Lower lobe of right lung (tissue), 2 donors: ENCODE results near the gene HDAC4. TPM values are rescaled to one million over a fixed set of nuclear protein-coding genes. Genes with fewer than 3 reads are reported as not detected.

Source experiments
- ATAC-seq, 2 donors: fragments of 200-7000 bp; cut with Tn5 transposase; one replicate each; pipeline ENCODE4 v1.9.1; 2020 to 2022; ENCODE audit warnings: mild to moderate bottlenecking in 2 of 2, moderate library complexity in 2 of 2
- DNase-seq: peaks from one replicate; pipeline ENCODE4 v3.0.0-alpha.2; 2020
- H3K27ac ChIP-seq: fragments of 200-600 bp; one replicate; pipeline ENCODE4 v1.8.0; 2022
- H3K27me3 ChIP-seq: fragments of 200-600 bp; one replicate; pipeline ENCODE4 v1.8.0; 2022; ENCODE audit warnings: low read depth
- H3K36me3 ChIP-seq: fragments of 200-600 bp; one replicate; pipeline ENCODE4 v1.8.0; 2022; ENCODE audit warnings: mild to moderate bottlenecking
- H3K4me1 ChIP-seq: fragments of 200-600 bp; one replicate; pipeline ENCODE4 v1.8.0; 2022
- H3K4me3 ChIP-seq: fragments of 200-600 bp; one replicate; pipeline ENCODE4 v1.8.0; 2022; ENCODE audit warnings: mild to moderate bottlenecking
- H3K9me3 ChIP-seq: fragments of 200-600 bp; one replicate; pipeline ENCODE4 v1.8.0; 2022
- CTCF ChIP-seq: fragments of 200-600 bp; IDR thresholded peaks from one replicate; pipeline ENCODE4 v1.8.0; 2022; ENCODE audit warnings: antibody characterized with exemption, mild to moderate bottlenecking
- intact Hi-C: fragments of 100-400 bp; cut with DNase I; formaldehyde crosslinking; loops from one replicate; pipeline ENCODE4 v1.11.0; 2022
- total RNA-seq: library from RNA; stranded (reverse); fragmentation: NEBNext Ultra II Directional; extraction: Animal tissue kit (Norgen Biotek cat#: 25700); gene quantifications from one replicate; pipeline ENCODE4 v1.2.1, GENCODE V29; 2021
- donor health status: DM: no; HTN: yes; CAD: no; lungs with severe emphysema.

The HDAC4 gene
- total RNA-seq, 1 donor from 2014 or later = 44.9 TPM

DNA sequence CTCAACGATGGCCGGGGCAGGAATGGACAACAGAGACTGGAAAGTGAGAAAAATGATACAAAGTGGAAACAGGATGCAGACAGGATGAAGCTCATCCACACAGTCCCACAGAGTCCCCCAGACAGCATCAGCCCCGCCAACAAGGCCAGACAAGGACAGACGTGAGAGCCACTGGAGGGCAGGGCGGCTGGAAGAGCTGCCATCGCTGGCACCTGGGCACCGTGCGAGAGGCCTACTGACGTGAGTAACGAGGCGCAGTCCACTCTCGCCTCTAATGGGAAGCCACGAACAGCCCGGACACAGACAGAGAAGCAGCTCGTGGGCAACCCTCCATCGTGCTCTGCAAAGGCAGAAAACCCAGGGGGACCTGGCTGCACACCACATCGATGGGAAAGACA lies 17.1 kb downstream of the HDAC4 start:
- Histone ChIP-seq H3K27ac (no peak overlapping the region), H3K4me3 (no peak overlapping the region), H3K36me3 (peaks cover 10% of the 10 kb centered on the region), H3K27me3 (no peaks in the 10 kb centered on the region), H3K9me3 (no peaks in the 10 kb centered on the region), H3K4me1 (peaks cover 19% of the 10 kb centered on the region)
- ATAC-seq = no peak
- intact Hi-C loops = no loop called here
- TF ChIP-seq CTCF = no peak
- peak; percentile 20 for DNase-seq

- peak; percentile 29 for DNase-seq
- H3K4me3 ChIP-seq = no peak overlapping the region
- no peak for ATAC-seq
- H3K4me1 ChIP-seq = peaks cover 19% of the 10 kb centered on the region
- peaks cover 8% of the 10 kb centered on the region for H3K36me3 ChIP-seq
- H3K27ac ChIP-seq = no peak overlapping the region
- no peak for TF ChIP-seq CTCF
- intact Hi-C loops = no loop called here
- no peaks in the 10 kb centered on the region for H3K27me3 ChIP-seq
- H3K9me3 ChIP-seq = no peaks in the 10 kb centered on the region
These were observed 17.6 kb downstream of the HDAC4 start for GRCh38 chr2:239383036-239383758.

- intact Hi-C loops = no loop called here
- Histone ChIP-seq H3K9me3 (no peaks in the 10 kb centered on the region), H3K4me1 (peaks cover 19% of the 10 kb centered on the region), H3K27me3 (no peaks in the 10 kb centered on the region), H3K4me3 (no peak overlapping the region), H3K36me3 (peaks cover 12% of the 10 kb centered on the region), H3K27ac (no peak overlapping the region)
- TF ChIP-seq CTCF = no peak
- DNase-seq (peak; percentile 15), ATAC-seq (no peak)
These were observed 18.4 kb downstream of the HDAC4 start for GRCh38 chr2:239382384-239382880.

DNA sequence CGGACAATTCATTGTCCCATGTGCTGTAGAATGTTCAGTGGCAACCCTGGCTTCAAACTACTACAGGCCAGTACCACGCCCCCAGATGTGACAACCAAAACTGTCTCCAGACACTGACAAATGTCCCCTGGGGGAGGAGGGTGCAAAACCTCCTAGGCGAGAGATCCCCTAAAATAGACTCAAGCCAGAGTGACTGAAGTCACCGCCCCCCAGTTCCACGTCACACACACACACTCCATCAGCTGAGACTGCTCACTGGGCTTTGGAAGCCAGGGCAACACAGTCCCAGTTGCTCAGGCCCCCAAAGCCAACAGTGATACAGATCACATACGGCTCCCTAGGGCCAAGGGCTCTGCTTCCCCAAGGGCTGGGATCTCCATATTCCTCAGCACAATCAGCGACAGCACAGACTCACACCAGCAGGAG lies 19.1 kb downstream of the HDAC4 start:
- TF ChIP-seq CTCF = no peak
- H3K9me3 ChIP-seq = no peaks in the 10 kb centered on the region
- no peak overlapping the region for H3K27ac ChIP-seq
- no peak overlapping the region for H3K4me3 ChIP-seq
- DNase-seq (peak; percentile 14), ATAC-seq (no peak)
- H3K4me1 ChIP-seq = peaks cover 19% of the 10 kb centered on the region
- no peaks in the 10 kb centered on the region for H3K27me3 ChIP-seq
- intact Hi-C loops = no loop called here
- H3K36me3 ChIP-seq = peaks cover 13% of the 10 kb centered on the region

DNA sequence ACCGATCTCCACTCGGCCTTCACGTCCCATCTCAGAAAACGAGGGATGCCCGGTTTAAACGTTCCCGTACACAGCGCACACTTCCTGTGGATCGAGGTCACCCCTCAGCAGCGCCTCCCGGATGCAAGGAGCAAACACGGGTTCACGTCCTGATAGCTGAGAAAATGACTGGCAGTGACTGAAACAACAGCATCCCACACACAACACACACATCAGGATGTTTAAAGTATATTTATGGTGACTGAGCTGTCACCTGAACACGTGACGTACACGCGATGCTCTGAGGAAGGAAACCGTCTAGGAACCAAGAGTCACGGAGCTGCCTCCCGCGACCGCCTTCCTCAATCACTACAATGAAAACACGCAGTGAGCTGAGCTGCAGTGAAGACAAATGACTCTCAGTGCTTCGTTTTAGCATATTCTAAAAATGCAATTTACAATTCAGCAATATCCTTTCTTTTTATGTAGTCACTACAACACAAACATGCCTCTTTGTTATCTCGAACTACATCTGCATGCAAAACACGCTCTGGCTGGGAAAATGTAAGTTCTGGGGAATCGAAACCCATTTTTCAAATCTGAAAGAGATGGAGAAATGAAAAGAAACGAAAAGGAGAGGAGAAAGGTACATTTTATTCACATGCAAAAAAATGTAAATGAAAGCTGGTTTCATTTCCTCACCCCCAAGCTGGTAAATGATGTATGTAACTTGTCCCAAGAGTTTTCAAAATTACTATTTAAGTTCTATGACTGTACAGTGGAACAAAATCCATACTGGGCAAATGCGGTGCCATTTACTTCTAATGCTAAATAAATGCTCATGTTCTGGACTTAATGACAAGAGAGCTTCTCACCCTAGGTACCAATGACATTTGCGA lies 19.8 kb downstream of the HDAC4 start:
- ATAC-seq = peak; percentile 9 to 31
- H3K27ac ChIP-seq = no peak overlapping the region
- H3K4me3 ChIP-seq = no peak overlapping the region
- H3K27me3 ChIP-seq = no peaks in the 10 kb centered on the region
- peak; percentile 50 for DNase-seq
- TF ChIP-seq CTCF = no peak
- peaks cover 9% of the 10 kb centered on the region for H3K36me3 ChIP-seq
- intact Hi-C loops = no loop called here
- peaks cover 19% of the 10 kb centered on the region for H3K4me1 ChIP-seq
- H3K9me3 ChIP-seq = no peaks in the 10 kb centered on the region
